Posterior cingulate gyrus (tissue), 11 donors: ENCODE data around the gene FOLR1.
A peak's percentile ranks its signal among the peaks of the same experiment; 100 is the strongest.

Experiments
- DNase-seq, 10 donors: peaks; one replicate each; pipeline versions ENCODE4 v3.0.0 to v3.0.0-alpha.2; 2020 to 2021; ENCODE audit warnings: mixed read lengths in 3 of 10
- intact Hi-C: fragments of 100-400 bp; cut with DNase I; formaldehyde crosslinking; loops from one replicate; pipeline ENCODE4 v1.15.1; 2023

FOLR1 gene

GRCh38 chr11:72243173-72244059, 51.5 kb downstream of the FOLR1 start:
- DNase-seq = peak in 1 of 10 donors; percentile 35
- intact Hi-C loops = no loop called here

- intact Hi-C loops = no loop called here
- peak in 1 of 10 donors; percentile 21 for DNase-seq
Observed at GRCh38 chr11:72244060-72244360, 52.1 kb downstream of the FOLR1 start, which contains the start of gene PHOX2A. Gene PHOX2A (minus strand): TSS chr11:72244176. CDS start chr11:72244004, 172 bp downstream.

GRCh38 chr11:72244361-72245262, 52.7 kb downstream of the FOLR1 start:
- intact Hi-C loops = no loop called here

GRCh38 chr11:72245263-72245816, 53.4 kb downstream of the FOLR1 start:
- intact Hi-C loops = no loop called here
- DNase-seq = peak in 1 of 10 donors; percentile 24

More at GRCh38 chr11:72244361-72245262, 52.7 kb downstream of the FOLR1 start:
- peak in 1 of 10 donors; percentile 47 for DNase-seq
